T-cell (primary cell): Measurements from ENCODE around the gene TMEM45A. TPM values are rescaled to one million over a fixed set of nuclear protein-coding genes. Genes with fewer than 3 reads are reported as not detected.
"Not testable (repeated sequence)": the region's sequence is repeated elsewhere in the genome, so short reads cannot be mapped to it uniquely, and the experiment has no call there.

ENCODE experiments used
- ATAC-seq, 4 experiments: fragments of 200-7000 bp in 3 of 4; fragments of 150-1000 bp in 1 of 4; cut with Tn5 transposase; replicated peaks in 1 of 4; 1 replicate in 3 of 4; 2 replicates in 1 of 4; pipeline ENCODE4 v1.10.0; 2021; ENCODE audit warnings: moderate library complexity in 3 of 4, mild to moderate bottlenecking in 2 of 4, moderate number of reproducible peaks in 1 of 4
- CTCF ChIA-PET, 2 donors: fragments of 300-600 bp; sonication (Branson Sonifier 250); formaldehyde crosslinking; loops; one replicate each; lab custom pipeline; 2022; ENCODE audit warnings: antibody characterized with exemption in 2 of 2; lab: Charles Lee
- POLR2A ChIA-PET, 2 donors: fragments of 300-600 bp; sonication (Branson Sonifier 250); formaldehyde crosslinking; loops; one replicate each; lab custom pipeline; 2022; ENCODE audit warnings: antibody characterized with exemption in 2 of 2; lab: Charles Lee
- DNase-seq, 35 experiments: peaks; one replicate each; pipeline versions ENCODE4 v3.0.0 to v3.0.0-alpha.2; 2013 to 2023
- H3K27ac ChIP-seq: one replicate; pipeline ENCODE4 v1.5.1; 2013; ENCODE audit warnings: low read length
- H3K27me3 ChIP-seq, 2 experiments: replicated peaks in 1 of 2; 1 replicate in 1 of 2; 2 replicates in 1 of 2; pipeline versions ENCODE4 v1.6.1 to v1.7.0; 2013; ENCODE audit warnings: low read length in 1 of 2, mixed read lengths in 1 of 2; ENCODE audit not compliant: control insufficient read depth in 2 of 2, insufficient read depth in 2 of 2; ENCODE audit errors: extremely low read depth in 1 of 2
- H3K36me3 ChIP-seq, 2 donors: 1 replicate in 1 of 2; 2 replicates in 1 of 2; pipeline versions ENCODE4 v1.6.1 to v1.7.0; 2013; ENCODE audit warnings: low read length in 1 of 2; ENCODE audit not compliant: control insufficient read depth in 2 of 2, insufficient read depth in 1 of 2; ENCODE audit errors: extremely low read depth in 1 of 2
- H3K4me1 ChIP-seq, 2 experiments: 1 replicate in 1 of 2; 2 replicates in 1 of 2; pipeline versions ENCODE4 v1.6.1 to v1.7.0; 2013; ENCODE audit warnings: low read length in 2 of 2, mixed read lengths in 1 of 2; ENCODE audit not compliant: insufficient read depth in 2 of 2, control insufficient read depth in 1 of 2; ENCODE audit errors: extremely low read depth in 1 of 2
- H3K4me3 ChIP-seq, 2 donors: 1 replicate in 1 of 2; 2 replicates in 1 of 2; pipeline versions ENCODE4 v1.5.1 to v1.7.0; 2013; ENCODE audit warnings: mild to moderate bottlenecking in 2 of 2, low read length in 1 of 2, moderate library complexity in 1 of 2; ENCODE audit not compliant: control insufficient read depth in 1 of 2; ENCODE audit errors: extremely low read depth in 1 of 2
- H3K9me3 ChIP-seq: 2 replicates; pipeline ENCODE4 v1.7.0; 2013
- H3K27ac Mint-ChIP-seq, 2 donors: one replicate each; pipeline ENCODE4 v1.8.0; 2020 to 2021; ENCODE audit warnings: mild to moderate bottlenecking in 2 of 2, mixed read lengths in 2 of 2
- H3K27me3 Mint-ChIP-seq, 2 donors: one replicate each; pipeline ENCODE4 v1.8.0; 2021 to 2022; ENCODE audit warnings: mixed read lengths in 2 of 2
- H3K36me3 Mint-ChIP-seq: one replicate; pipeline ENCODE4 v1.8.0; 2021; ENCODE audit warnings: mixed read lengths
- H3K4me1 Mint-ChIP-seq, 3 donors: one replicate each; pipeline ENCODE4 v1.8.0; 2020 to 2022; ENCODE audit warnings: mixed read lengths in 3 of 3, mild to moderate bottlenecking in 1 of 3
- H3K4me3 Mint-ChIP-seq, 3 donors: one replicate each; pipeline ENCODE4 v1.8.0; 2020 to 2022; ENCODE audit warnings: mild to moderate bottlenecking in 3 of 3, mixed read lengths in 3 of 3, moderate library complexity in 3 of 3
- H3K9me3 Mint-ChIP-seq, 3 donors: one replicate each; pipeline ENCODE4 v1.8.0; 2020 to 2022; ENCODE audit warnings: mixed read lengths in 3 of 3
- WGBS: methylation state at CpG from one replicate; pipeline ENCODE4 v1.1.5; 2013; ENCODE audit warnings: missing lambda C conversion rate; ENCODE audit not compliant: insufficient coverage; 5-methylcytosine and 5-hydroxymethylcytosine counted together
- total RNA-seq, 35 experiments: library from RNA in 6 of 35; stranded (reverse) in 6 of 35; fragments of 120-200 nt in 1 of 35; gene quantifications; one replicate each; pipeline versions ENCODE4 v1.2.1 to v1.2.4 and lab custom pipeline; 2013 to 2026

TMEM45A gene
- total RNA-seq, 5 donors from 2014 or later (not counting 1 experiment from before 2014, with no cell fraction given), result 0.15 to 0.36 (median 0.18) TPM; not detected in 1

DNA sequence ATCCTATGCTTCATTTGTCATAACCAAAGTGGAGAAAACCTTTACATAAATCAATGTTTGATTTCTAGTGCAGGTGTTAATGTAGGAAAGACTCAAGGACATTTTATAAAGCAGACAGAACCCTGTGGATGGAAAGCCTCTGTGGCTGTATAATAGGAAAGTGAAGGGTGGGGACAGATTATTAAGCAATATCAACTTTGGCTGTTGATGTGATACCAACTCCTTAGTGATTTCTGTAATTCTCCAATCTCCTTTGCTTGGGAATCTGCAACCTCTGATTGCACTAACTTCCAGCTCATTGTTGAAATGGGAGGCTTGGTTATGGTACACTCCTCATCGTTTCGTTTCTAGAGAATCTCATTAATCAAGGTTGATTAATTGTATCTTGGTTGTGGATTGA lies 87.7 kb downstream of the TMEM45A start:
- POLR2A ChIA-PET, result no interaction called here
- no peaks in the 10 kb centered on the region for H3K36me3 ChIP-seq

DNA sequence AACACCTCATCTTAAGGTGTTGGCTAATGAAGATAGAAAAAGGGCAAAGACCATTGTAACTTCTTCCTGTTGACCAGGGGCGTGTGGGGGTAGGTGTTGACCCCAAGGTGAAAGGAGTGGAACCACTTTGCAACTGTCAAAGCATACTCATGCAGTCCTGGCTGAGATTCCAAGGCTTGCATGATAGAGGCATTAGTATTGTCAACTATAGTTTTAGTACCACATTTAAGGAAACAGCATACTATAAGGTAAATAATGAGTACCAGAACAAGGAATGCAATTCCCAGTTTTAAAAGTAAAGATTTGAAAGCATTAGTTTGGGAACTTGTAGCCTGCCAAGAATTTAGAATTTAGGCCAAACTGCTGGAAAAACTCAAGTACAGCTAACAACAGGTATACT lies 89.2 kb downstream of the TMEM45A start:
- WGBS, result 50% methylated on average over 1 of the region's 1 CpG
- no peak overlapping the region for H3K27ac Mint-ChIP-seq
- ChIA-PET POLR2A (no interaction called here), CTCF (no interaction called here)
- H3K4me3 Mint-ChIP-seq, result no peak overlapping the region
- no peaks in the 10 kb centered on the region for H3K36me3 ChIP-seq
- no peaks in the 10 kb centered on the region for H3K9me3 Mint-ChIP-seq
- DNase-seq, result no peak
- H3K4me1 ChIP-seq, result no peaks in the 10 kb centered on the region
- H3K27me3 Mint-ChIP-seq, result peaks cover 0 to 6% of the 10 kb centered on the region in 2 donors
- H3K27me3 ChIP-seq, result no peaks in the 10 kb centered on the region
- no peaks in the 10 kb centered on the region for H3K4me1 Mint-ChIP-seq
- H3K27ac ChIP-seq, result no peak overlapping the region
- ATAC-seq, result no peak
- no peaks in the 10 kb centered on the region for H3K36me3 Mint-ChIP-seq
- no peaks in the 10 kb centered on the region for H3K9me3 ChIP-seq
- H3K4me3 ChIP-seq, result no peak overlapping the region

More for the DNA sequence above, 87.7 kb downstream of the TMEM45A start:
- WGBS, result no CpG with 5 or more reads among the region's 2 CpGs
- Histone ChIP-seq H3K4me1 (no peaks in the 10 kb centered on the region), H3K4me3 (no peak overlapping the region), H3K27me3 (no peaks in the 10 kb centered on the region), H3K27ac (no peak overlapping the region), H3K9me3 (no peaks in the 10 kb centered on the region)
- Mint-ChIP-seq H3K4me1 (no peaks in the 10 kb centered on the region), H3K27me3 (peaks cover 0 to 6% of the 10 kb centered on the region in 2 donors), H3K36me3 (no peaks in the 10 kb centered on the region), H3K9me3 (no peaks in the 10 kb centered on the region), H3K27ac (no peak overlapping the region), H3K4me3 (no peak overlapping the region)
- CTCF ChIA-PET, result no interaction called here
- ATAC-seq (no peak), DNase-seq (no peak)

DNA sequence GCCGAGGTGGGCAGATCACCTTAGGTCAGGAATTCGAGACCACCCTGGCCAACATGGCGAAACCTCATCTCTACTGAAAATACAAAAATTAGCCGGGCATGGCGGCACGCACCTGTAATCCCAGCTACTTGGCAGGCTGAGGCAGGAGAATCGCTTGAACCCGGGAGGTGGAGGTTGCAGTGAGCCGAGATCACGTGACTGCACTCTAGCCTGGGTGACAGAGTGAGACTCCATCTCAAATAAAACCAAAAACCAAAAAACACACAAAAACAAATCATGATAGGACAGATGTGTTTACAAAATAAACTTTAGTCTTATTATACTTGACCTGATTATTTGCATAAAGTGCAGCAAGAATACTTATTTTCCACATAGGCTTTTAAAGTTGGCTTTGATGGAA lies 89.7 kb downstream of the TMEM45A start:
- CTCF ChIA-PET, H3K36me3 Mint-ChIP-seq, H3K27me3 ChIP-seq, H3K27me3 Mint-ChIP-seq, H3K36me3 ChIP-seq, DNase-seq, H3K27ac Mint-ChIP-seq, POLR2A ChIA-PET, H3K9me3 Mint-ChIP-seq, H3K4me3 ChIP-seq, H3K27ac ChIP-seq, H3K4me3 Mint-ChIP-seq, H3K4me1 ChIP-seq, H3K9me3 ChIP-seq, ATAC-seq, H3K4me1 Mint-ChIP-seq: not testable (repeated sequence)
- WGBS, result 91% methylated on average over 4 of the region's 10 CpGs

DNA sequence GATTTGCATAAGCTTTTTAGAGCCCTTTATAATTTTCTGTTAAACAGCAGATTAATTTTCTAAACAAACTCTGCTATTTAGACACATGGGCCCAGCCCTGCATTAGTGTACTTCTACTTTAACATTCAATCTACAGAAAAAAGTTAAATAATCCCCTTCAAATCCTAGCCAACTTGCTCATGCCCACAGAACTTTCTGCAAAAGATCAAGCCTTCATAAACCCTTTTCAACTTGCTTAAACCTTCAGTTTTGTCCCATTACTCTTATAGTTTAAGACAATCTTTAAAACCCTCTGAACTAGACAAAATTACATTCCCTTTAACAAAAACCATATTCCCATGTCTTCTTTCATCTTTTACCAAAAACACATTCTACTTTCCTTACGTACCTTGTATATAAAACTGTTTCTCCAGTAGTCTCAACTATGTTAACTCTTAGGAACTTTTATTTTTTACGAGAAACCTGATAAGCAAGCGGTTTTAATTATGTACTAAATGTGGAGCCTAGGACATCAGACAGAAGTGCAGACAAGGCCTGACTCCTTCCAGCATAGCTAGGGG lies 91.8 kb downstream of the TMEM45A start:
- ChIA-PET CTCF (interaction anchor here in 1 of 2 donors (0.7 kb wide), 1 partner anchor 752 kb away, joined by 3 read pairs; no protein-coding TSS in a partner anchor), POLR2A (interaction anchor here in 1 of 2 donors (0.5 to 0.7 kb wide), 2 partner anchors 223 to 992 kb away, joined by 3 read pairs; no protein-coding TSS in a partner anchor)
- Histone ChIP-seq H3K27me3 (no peaks in the 10 kb centered on the region), H3K9me3 (no peaks in the 10 kb centered on the region), H3K36me3 (no peaks in the 10 kb centered on the region), H3K4me1 (no peaks in the 10 kb centered on the region), H3K27ac (no peak overlapping the region), H3K4me3 (no peak overlapping the region)
- Mint-ChIP-seq H3K4me1 (no peaks in the 10 kb centered on the region), H3K9me3 (no peaks in the 10 kb centered on the region), H3K27me3 (peaks cover 0 to 6% of the 10 kb centered on the region in 2 donors), H3K36me3 (no peaks in the 10 kb centered on the region), H3K4me3 (no peak overlapping the region), H3K27ac (no peak overlapping the region)
- DNase-seq, result no peak
- 100% methylated on average over 1 of the region's 3 CpGs for WGBS
- no peak for ATAC-seq

DNA sequence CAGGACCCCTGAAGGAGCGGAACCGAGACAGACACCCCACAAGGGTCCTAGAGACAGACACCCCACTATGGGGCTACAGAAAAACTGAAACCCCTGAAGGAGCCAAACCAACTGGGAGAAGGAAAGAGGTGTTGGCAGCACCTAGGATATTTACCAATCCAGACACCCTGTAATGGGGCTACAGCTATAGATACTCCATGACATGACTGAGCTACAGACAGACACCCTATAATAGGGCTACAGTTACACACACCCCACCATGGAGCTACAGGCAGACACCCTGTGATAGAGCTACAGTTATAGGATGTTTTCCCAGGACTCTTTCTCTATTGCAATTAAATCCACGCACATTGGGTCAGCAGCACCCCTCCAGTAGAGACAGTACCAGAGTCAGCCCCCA lies 94.4 kb downstream of the TMEM45A start:
- no peak overlapping the region for H3K27ac Mint-ChIP-seq
- POLR2A ChIA-PET, result no interaction called here
- DNase-seq (no peak), ATAC-seq (no peak)
- WGBS, result no CpG with 5 or more reads among the region's 3 CpGs
- H3K27ac ChIP-seq, result no peak overlapping the region
- no peaks in the 10 kb centered on the region for H3K36me3 ChIP-seq
- no peaks in the 10 kb centered on the region for H3K9me3 Mint-ChIP-seq
- H3K4me1 Mint-ChIP-seq, result peaks cover 3 to 7% (median 5%) of the 10 kb centered on the region in 3 donors
- H3K9me3 ChIP-seq, result no peaks in the 10 kb centered on the region
- no peaks in the 10 kb centered on the region for H3K27me3 ChIP-seq
- no peaks in the 10 kb centered on the region for H3K36me3 Mint-ChIP-seq
- no peak overlapping the region for H3K4me3 ChIP-seq
- peaks cover 0 to 2% of the 10 kb centered on the region in 2 experiments for H3K4me1 ChIP-seq
- no peaks in the 10 kb centered on the region for H3K27me3 Mint-ChIP-seq
- no peak overlapping the region for H3K4me3 Mint-ChIP-seq
- CTCF ChIA-PET, result no interaction called here

DNA sequence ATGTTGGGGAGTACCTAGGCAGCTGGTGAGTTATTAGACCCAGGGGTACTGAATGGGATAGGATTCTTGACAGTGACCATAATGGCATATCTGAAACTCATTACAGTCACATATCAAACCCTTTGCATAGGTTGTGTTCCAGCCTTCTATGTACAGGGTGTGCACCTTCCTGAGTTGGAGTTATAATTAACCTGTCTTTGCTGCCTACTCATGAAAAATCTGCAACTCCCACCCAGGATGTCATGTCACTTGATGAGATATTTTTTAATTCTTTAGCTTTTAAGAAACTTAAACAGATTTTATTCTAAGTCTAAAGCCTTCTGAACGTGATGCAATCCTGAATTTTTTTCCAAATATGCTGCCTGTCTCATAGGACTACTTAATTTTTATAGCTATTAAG lies 95.8 kb downstream of the TMEM45A start:
- POLR2A ChIA-PET, result interaction anchor here in 1 of 2 donors (0.6 kb wide), 1 partner anchor 630 kb away, joined by 3 read pairs; no protein-coding TSS in a partner anchor
- peaks cover 3 to 7% (median 5%) of the 10 kb centered on the region in 3 donors for H3K4me1 Mint-ChIP-seq

More for the DNA sequence above, 95.8 kb downstream of the TMEM45A start:
- Histone ChIP-seq H3K27me3 (no peaks in the 10 kb centered on the region), H3K27ac (no peak overlapping the region), H3K4me1 (peaks cover 0 to 2% of the 10 kb centered on the region in 2 experiments), H3K4me3 (no peak overlapping the region), H3K36me3 (no peaks in the 10 kb centered on the region), H3K9me3 (no peaks in the 10 kb centered on the region)
- Mint-ChIP-seq H3K27me3 (no peaks in the 10 kb centered on the region), H3K36me3 (no peaks in the 10 kb centered on the region), H3K9me3 (no peaks in the 10 kb centered on the region), H3K4me3 (no peak overlapping the region), H3K27ac (no peak overlapping the region)
- ATAC-seq (no peak), DNase-seq (no peak)
- no CpG with 5 or more reads among the region's 1 CpG for WGBS
- CTCF ChIA-PET, result interaction anchor here (0.6 to 0.7 kb wide), 3 partner anchors 12 to 24 kb away, joined by 6 to 9 read pairs (median 7); no protein-coding TSS in a partner anchor
